AG04449 (cell line): ENCODE measurements around the gene TEDC2.

Experiments
- CTCF ChIA-PET: fragments of 350-600 bp; formaldehyde crosslinking; extraction: SDS; loops from one replicate; lab custom pipeline; 2021; ENCODE audit warnings: antibody characterized with exemption; lab: Yijun Ruan, JAX
- POLR2A ChIA-PET: fragments of 400-600, 350-600 bp; formaldehyde crosslinking; extraction: SDS; loops from one replicate; lab custom pipeline; 2020; ENCODE audit warnings: antibody characterized with exemption, inconsistent platforms; lab: Yijun Ruan, JAX
- DNase-seq: peaks from one replicate; pipeline ENCODE4 v3.0.0-alpha.2; 2010; ENCODE audit warnings: low read depth, low spot score
- H3K4me3 ChIP-seq: 2 replicates; pipeline ENCODE4 v1.5.1; 2011; ENCODE audit warnings: low read depth, mild to moderate bottlenecking, control low read depth, low read length
- TF ChIP-seq, protein P1 (sequence below): IDR thresholded peaks from one replicate; pipeline ENCODE4 v1.5.1; 2011; ENCODE audit warnings: mild to moderate bottlenecking, moderate library complexity, low read length, control low read depth, inconsistent platforms; ENCODE audit not compliant: insufficient read depth; ENCODE audit errors: missing control alignments

The TEDC2 gene

GRCh38 chr16:2498531-2499253 is 38.8 kb downstream of the TEDC2 start:
- ChIA-PET CTCF (interaction anchor here (0.7 to 4.1 kb wide), 6 partner anchors 11 to 222 kb away, joined by 3 to 33 read pairs (median 4); partner anchors contain the start of gene ABCA3), POLR2A (no interaction called here)
- DNase-seq: no peak
- TF ChIP-seq, protein P1, sequence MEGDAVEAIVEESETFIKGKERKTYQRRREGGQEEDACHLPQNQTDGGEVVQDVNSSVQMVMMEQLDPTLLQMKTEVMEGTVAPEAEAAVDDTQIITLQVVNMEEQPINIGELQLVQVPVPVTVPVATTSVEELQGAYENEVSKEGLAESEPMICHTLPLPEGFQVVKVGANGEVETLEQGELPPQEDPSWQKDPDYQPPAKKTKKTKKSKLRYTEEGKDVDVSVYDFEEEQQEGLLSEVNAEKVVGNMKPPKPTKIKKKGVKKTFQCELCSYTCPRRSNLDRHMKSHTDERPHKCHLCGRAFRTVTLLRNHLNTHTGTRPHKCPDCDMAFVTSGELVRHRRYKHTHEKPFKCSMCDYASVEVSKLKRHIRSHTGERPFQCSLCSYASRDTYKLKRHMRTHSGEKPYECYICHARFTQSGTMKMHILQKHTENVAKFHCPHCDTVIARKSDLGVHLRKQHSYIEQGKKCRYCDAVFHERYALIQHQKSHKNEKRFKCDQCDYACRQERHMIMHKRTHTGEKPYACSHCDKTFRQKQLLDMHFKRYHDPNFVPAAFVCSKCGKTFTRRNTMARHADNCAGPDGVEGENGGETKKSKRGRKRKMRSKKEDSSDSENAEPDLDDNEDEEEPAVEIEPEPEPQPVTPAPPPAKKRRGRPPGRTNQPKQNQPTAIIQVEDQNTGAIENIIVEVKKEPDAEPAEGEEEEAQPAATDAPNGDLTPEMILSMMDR: no peak
- no peak overlapping the region for H3K4me3 ChIP-seq

DNA sequence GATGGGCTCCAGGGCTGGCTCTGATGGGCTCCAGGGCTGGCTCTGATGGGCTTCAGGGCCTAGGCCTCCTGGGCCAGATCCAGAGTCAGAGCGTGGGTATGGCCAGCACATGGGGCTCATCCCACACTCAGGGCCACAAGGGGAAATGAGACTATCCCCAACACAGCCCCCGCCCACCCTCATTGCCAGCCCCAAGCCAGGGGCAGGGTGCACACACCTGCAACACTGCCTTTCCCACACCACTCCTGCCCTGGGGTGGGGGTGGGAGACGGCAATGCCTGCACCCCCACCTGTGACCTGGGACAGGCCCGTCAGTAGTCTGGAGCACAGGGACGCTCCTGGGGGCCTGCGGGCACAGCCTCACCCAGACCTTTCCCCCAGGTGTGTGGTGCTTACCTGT is 39.5 kb downstream of the TEDC2 start:
- no peak for DNase-seq
- ChIA-PET CTCF (interaction anchor here (0.7 to 4.1 kb wide), 6 partner anchors 11 to 223 kb away, joined by 3 to 41 read pairs (median 21); no protein-coding TSS in a partner anchor), POLR2A (no interaction called here)
- TF ChIP-seq, protein P1: no peak
- H3K4me3 ChIP-seq: no peak overlapping the region

DNA sequence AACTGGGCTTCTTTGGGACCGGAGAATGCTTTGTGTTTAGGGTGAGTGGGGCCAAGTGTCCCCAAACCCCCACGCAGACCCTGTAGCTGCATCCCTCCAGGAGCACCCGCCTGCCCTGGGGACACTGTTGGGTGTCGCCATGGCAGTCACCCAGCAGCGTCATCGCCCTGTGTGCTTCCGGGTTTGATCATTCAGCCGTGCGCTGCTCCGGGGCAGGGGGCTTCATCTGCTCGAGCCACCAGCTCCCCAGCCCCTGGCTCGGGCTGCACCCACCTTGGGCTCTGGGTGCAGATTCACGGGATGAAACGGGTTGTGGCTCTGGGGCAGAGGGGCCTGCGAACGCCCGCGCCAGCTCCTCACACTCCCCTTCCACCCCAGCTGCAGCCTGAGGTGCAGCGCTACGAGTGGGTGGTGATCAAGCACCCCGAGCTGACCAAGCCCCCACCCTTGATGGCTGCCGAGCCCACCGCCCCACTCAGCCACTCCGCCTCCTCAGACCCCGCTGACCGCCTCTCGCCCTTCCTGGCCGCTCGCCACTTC is 40.1 kb downstream of the TEDC2 start:
- TF ChIP-seq, protein P1: no peak
- ChIA-PET POLR2A (no interaction called here), CTCF (interaction anchor here (0.9 to 4.1 kb wide), 8 partner anchors 8 to 231 kb away, joined by 3 to 41 read pairs (median 19); partner anchors contain the start of gene ATP6V0C)
- no peak overlapping the region for H3K4me3 ChIP-seq
- DNase-seq: no peak

DNA sequence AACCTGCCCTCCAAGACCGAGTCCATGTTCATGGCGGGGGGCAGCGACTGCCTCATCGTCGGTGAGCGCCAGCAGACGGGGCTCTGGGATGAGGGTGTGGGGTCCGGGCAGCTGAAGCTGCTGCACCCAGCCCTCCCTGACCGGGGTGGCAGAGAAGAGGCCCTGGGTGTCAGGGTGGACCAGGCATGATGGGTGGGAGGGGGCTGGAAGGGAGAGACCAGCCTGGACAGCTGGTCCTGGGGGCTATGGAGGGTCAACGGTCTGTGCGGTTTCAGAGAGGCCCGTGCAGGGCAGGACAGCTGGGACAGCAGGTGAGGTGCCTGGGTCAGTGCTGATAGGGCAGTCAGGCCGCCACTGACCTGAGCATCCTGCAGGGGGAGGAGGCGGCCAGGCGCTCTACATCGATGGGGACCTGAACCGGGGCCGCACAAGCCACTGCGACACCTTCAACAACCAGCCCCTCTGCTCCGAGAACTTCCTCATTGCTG is 40.6 kb downstream of the TEDC2 start:
- TF ChIP-seq, protein P1: no peak
- no peak overlapping the region for H3K4me3 ChIP-seq
- no peak for DNase-seq
- POLR2A ChIA-PET: interaction anchor here (1.0 to 1.5 kb wide), 2 partner anchors 103 to 345 kb away, joined by 3 to 8 read pairs; partner anchors contain the start of gene TRAF7
- CTCF ChIA-PET: interaction anchor here (0.6 to 4.1 kb wide), 23 partner anchors 8 to 243 kb away, joined by 3 to 41 read pairs (median 5); partner anchors contain the start of genes AMDHD2, ATP6V0C, CCNF and NTN3

- ChIA-PET POLR2A (interaction anchor here (1.0 to 1.5 kb wide), 2 partner anchors 102 to 346 kb away, joined by 3 to 8 read pairs; partner anchors contain the start of gene TRAF7), CTCF (interaction anchor here (0.6 to 4.1 kb wide), 38 partner anchors 9 to 295 kb away, joined by 3 to 41 read pairs (median 4); partner anchors contain the start of genes AMDHD2, ATP6V0C, CCNF and ECI1)
- TF ChIP-seq, protein P1: peak; percentile 99
- no peak for DNase-seq
- peak overlapping the region; percentile 37 for H3K4me3 ChIP-seq
Observed at GRCh38 chr16:2500918-2501750, 41.2 kb downstream of the TEDC2 start.
